ENCODE data around the gene CYFIP2. TPM values are rescaled to one million over a fixed set of nuclear protein-coding genes. Genes with fewer than 3 reads are reported as not detected.

The CYFIP2 gene
- total RNA-seq, 4 donors from 2014 or later = 4.1 to 11.9 (median 6.0) TPM

GRCh38 chr5:157356576-157356975 lies 90.7 kb downstream of the CYFIP2 start:
- TF ChIP-seq, protein P1, sequence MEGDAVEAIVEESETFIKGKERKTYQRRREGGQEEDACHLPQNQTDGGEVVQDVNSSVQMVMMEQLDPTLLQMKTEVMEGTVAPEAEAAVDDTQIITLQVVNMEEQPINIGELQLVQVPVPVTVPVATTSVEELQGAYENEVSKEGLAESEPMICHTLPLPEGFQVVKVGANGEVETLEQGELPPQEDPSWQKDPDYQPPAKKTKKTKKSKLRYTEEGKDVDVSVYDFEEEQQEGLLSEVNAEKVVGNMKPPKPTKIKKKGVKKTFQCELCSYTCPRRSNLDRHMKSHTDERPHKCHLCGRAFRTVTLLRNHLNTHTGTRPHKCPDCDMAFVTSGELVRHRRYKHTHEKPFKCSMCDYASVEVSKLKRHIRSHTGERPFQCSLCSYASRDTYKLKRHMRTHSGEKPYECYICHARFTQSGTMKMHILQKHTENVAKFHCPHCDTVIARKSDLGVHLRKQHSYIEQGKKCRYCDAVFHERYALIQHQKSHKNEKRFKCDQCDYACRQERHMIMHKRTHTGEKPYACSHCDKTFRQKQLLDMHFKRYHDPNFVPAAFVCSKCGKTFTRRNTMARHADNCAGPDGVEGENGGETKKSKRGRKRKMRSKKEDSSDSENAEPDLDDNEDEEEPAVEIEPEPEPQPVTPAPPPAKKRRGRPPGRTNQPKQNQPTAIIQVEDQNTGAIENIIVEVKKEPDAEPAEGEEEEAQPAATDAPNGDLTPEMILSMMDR (IDR thresholded peaks at IDR 0.05; ENCODE audit: low read depth) = no peak

DNA sequence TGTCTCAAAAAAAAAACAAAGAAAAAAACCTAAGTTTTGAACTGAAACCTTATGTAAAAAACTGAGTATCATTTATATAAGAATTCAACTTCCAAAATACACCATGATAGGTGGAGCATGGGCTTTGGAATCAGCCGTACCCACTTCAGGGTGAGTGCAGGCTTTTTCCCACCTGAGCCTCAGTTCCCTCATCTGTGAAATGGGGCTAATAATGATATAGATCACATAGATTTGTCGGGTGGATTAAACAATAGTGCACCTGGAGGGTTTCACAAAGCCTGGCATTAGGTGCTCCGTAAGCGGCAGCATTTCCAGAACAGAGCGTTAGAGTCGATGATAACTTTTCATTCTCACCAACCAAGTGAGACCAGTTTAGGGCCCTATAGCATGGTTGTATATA lies 91.9 kb downstream of the CYFIP2 start:
- TF ChIP-seq, protein P1 (IDR thresholded peaks at IDR 0.05; ENCODE audit: low read depth) = no peak

- TF ChIP-seq, protein P1 (IDR thresholded peaks at IDR 0.05; ENCODE audit: low read depth) = no peak
Observed at GRCh38 chr5:157358871-157359270, 92.9 kb downstream of the CYFIP2 start.

DNA sequence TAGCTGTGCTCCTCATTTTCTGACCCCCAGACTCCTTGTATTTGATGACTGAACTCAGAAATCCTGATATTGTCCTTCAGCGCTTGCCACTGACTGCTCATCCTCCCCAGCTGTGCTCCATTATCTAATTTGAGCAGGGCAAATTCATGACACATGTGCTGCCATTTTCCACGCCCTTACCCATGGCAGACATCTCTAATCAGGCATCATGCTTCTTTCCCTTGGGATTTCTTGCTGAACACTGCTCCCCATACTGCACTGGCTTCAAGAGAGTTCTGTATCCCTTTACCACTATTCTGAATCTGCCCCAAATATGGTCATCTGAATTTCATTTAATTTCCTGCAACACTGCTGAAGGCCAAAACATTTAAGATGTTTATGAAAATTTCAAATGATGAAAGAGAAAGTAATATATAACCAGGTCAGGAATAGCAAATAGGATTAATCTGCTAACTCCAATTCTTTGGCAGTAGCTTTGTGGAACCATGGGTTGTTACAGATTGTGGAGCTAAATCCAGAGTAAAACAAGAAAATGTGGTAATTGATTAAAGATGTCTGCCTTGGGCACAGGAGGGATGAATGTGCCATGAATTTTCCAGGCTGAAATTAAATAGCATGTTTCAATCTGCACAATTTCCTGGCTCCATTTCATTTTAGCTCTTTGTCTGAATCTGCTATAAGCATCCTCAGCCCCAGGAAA lies 93.6 kb downstream of the CYFIP2 start:
- TF ChIP-seq, protein P1 (IDR thresholded peaks at IDR 0.05; ENCODE audit: low read depth) = no peak

DNA sequence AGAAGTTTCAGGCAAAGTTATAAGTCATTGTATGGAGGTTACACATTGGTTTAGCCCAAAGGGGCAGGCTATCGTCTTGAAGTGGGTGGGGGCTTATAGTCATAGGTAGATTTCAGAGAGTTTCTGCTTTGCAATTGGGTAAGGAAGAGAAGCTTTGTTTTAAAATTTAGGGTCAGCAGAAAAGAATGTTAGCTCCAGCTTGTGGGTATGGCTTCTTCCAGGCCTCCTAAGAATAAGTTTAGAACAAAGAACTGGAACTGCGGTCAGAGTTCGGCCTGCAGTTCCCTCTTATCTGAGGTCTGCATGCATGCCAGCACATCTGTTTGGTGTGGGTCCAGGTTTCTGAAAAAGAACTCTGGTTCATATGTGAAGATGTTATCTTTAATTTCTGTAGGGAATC lies 96.1 kb downstream of the CYFIP2 start:
- TF ChIP-seq, protein P1 (IDR thresholded peaks at IDR 0.05; ENCODE audit: low read depth) = no peak

DNA sequence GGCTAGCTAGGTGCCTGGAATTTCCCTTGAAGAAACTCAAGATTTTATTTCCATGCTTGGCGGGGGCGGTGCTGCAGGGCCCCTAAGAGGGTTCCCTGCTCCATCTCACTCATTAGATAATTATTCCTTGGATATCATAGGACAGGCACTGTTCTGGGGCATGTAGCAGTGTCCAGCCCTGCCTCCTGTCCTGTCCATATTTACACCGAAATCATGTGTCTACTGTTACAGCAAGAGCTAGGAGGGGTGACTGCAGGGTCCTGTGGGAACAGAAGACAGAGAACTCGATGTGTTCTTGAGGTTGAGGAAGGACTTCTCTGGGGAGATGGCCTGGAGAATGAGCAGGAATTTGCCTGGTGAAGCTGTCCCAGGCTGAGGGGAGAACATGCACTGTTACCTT lies 96.6 kb downstream of the CYFIP2 start:
- TF ChIP-seq, protein P1 (IDR thresholded peaks at IDR 0.05; ENCODE audit: low read depth) = no peak

GRCh38 chr5:157362982-157363381 lies 97.1 kb downstream of the CYFIP2 start:
- TF ChIP-seq, protein P1 (IDR thresholded peaks at IDR 0.05; ENCODE audit: low read depth) = no peak
